H1 (cell line): Measurements from ENCODE around the gene GABRD.

Source experiments
- EGR1 ChIP-seq: IDR thresholded peaks from 2 replicates; pipeline ENCODE4 v1.6.1; 2011; ENCODE audit warnings: low read depth, low read length, borderline replicate concordance
- USF2 ChIP-seq: IDR thresholded peaks from 2 replicates; pipeline ENCODE4 v1.6.1; 2011; ENCODE audit warnings: low read length, improper control_type of control experiment

GRCh38 chr1:2016123-2016522, 3.0 kb upstream of the GABRD start:
- TF ChIP-seq USF2: no peak
- TF ChIP-seq EGR1: no peak
